ENCODE results near the gene SLC38A10. TPM values are rescaled to one million over a fixed set of nuclear protein-coding genes. Genes with fewer than 3 reads are reported as not detected.

SLC38A10 gene
- total and polyA plus RNA-seq, 2 of the 13 experiments (the other 11 are each of a cell fraction or from before 2014, with no cell fraction given), result 23.4 to 55.8 TPM

GRCh38 chr17:81339534-81340296 is 44.6 kb upstream of the SLC38A10 start (continued):
- TF ChIP-seq STAT5B (CRISPR knock-in tag; IDR thresholded peaks at IDR 0.05) (no peak), ZNF775 (CRISPR knock-in tag; IDR thresholded peaks at IDR 0.05; ENCODE audit: borderline replicate concordance) (no peak), CEBPZ (IDR thresholded peaks at IDR 0.05; ENCODE audit: low read length) (no peak), RXRB (CRISPR knock-in tag; IDR thresholded peaks at IDR 0.05; ENCODE audit: borderline replicate concordance) (peak; percentile 91), NFIC (IDR thresholded peaks at IDR 0.05; ENCODE audit: low read length) (no peak), CERS6 (CRISPR knock-in tag; IDR thresholded peaks at IDR 0.05) (no peak), NR0B2 (CRISPR knock-in tag; IDR thresholded peaks at IDR 0.05) (no peak; the same call in 1 of the 2 replicates), ZBTB44 (CRISPR knock-in tag; IDR thresholded peaks at IDR 0.05) (no peak; the same call in 1 of the 2 replicates), PITX1 (CRISPR knock-in tag; IDR thresholded peaks at IDR 0.05) (peak; percentile 77; the same call in 1 of the 2 replicates), ATF5 (CRISPR knock-in tag; IDR thresholded peaks at IDR 0.05; ENCODE audit: low read depth) (0 out of 2 replicates have a peak, but pooled peaks have one; percentile 30), ZMYM4 (CRISPR knock-in tag; IDR thresholded peaks at IDR 0.05) (peak; percentile 12; the same call in 1 of the 2 replicates), NFRKB (IDR thresholded peaks at IDR 0.05) (no peak), ZBED4 (CRISPR knock-in tag; IDR thresholded peaks at IDR 0.05; ENCODE audit: borderline replicate concordance) (no peak), SMC3 (IDR thresholded peaks at IDR 0.05; ENCODE audit: low read length) (no peak), ZNF557 (CRISPR knock-in tag; IDR thresholded peaks at IDR 0.05) (no peak), ZFP82 (CRISPR knock-in tag; IDR thresholded peaks at IDR 0.05; ENCODE audit: borderline replicate concordance) (no peak)

Data from HepG2 (cell line).